Stimulated activated CD4-positive, alpha-beta T cell treated with anti-CD3 and anti-CD28 coated beads, Interleukin-12 subunit alpha, Interleukin-12 subunit beta, amount 100 ng/mL, for 48 hours (primary cell): Measurements from ENCODE around the gene LRFN2.

ENCODE experiments used
- DNase-seq, 3 donors: peaks; one replicate each; pipeline ENCODE4 v3.0.0-alpha.2; 2020; ENCODE audit warnings: low read depth in 2 of 3, low spot score in 1 of 3

The LRFN2 gene

DNA sequence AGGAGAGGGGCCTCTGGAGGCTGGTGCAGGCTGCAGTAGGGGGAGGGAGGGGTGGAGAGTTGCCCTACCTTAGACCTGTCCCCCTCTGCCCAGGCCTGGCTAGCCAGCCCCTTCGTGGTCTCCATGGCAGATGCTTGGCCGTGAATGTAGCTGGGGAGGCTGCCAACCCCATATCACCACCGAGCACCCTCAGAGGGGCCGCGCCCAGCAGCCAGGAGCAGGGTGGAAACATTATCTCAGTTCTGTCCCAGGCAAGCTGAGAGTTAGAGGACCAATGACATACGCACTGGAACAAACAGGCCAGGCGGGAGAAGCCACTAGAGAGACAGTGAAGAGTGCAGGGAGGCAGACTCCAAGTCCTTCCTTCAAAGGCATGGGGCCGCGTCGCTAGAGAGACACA, 66.5 kb downstream of the LRFN2 start:
- no peak for DNase-seq

- no peak for DNase-seq
These were observed 67.1 kb downstream of the LRFN2 start for GRCh38 chr6:40520084-40520483.

DNA sequence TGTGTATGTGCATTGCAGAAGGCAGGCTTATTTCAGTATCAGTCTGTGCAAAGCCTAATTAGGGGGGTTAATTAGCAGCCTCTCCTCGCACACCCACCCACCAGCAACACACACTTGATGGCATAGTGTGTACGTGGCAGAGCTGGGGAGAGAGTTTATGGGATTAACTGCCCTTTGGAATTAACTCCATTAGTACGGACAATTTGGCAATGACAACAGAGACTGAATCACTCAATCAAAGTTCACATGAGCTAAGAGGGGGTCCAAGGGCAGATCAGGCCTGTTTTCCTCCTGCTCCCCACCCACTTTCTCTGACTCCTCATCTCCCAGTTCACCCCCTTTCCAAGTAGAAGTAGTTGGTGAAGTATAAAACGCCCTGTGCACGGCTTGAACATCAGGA, 69.5 kb downstream of the LRFN2 start:
- DNase-seq: no peak

- DNase-seq: no peak
These were observed 70.7 kb downstream of the LRFN2 start for GRCh38 chr6:40516429-40516828.

- DNase-seq: no peak
These were observed 74.8 kb downstream of the LRFN2 start for GRCh38 chr6:40512340-40512739.

DNA sequence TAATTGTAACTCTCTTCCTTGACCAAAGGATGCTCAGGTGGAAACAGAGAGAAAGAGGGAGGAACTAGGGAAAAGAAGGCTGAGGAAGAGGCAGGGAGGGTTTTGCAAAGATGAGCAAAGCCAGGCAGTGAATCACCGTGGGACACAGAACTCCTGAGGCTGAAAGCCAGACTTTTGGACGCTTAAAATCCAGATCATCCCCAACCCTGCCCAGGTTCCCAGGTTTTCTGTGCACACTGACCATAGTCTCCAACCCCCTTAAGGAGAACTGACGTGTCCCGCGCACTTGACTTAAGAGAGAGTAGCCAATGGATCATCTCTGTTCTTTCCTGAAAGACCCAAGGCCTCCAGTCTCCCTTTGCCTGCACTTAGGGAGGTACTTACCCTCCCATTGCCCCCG, 75.3 kb downstream of the LRFN2 start:
- no peak for DNase-seq

- no peak for DNase-seq
These were observed 76.7 kb downstream of the LRFN2 start for GRCh38 chr6:40510442-40510841.

GRCh38 chr6:40509716-40510260, 77.4 kb downstream of the LRFN2 start:
- DNase-seq: no peak

- DNase-seq: no peak
These were observed 78.1 kb downstream of the LRFN2 start for GRCh38 chr6:40509086-40509485.

GRCh38 chr6:40506954-40507353, 80.2 kb downstream of the LRFN2 start:
- no peak for DNase-seq

DNA sequence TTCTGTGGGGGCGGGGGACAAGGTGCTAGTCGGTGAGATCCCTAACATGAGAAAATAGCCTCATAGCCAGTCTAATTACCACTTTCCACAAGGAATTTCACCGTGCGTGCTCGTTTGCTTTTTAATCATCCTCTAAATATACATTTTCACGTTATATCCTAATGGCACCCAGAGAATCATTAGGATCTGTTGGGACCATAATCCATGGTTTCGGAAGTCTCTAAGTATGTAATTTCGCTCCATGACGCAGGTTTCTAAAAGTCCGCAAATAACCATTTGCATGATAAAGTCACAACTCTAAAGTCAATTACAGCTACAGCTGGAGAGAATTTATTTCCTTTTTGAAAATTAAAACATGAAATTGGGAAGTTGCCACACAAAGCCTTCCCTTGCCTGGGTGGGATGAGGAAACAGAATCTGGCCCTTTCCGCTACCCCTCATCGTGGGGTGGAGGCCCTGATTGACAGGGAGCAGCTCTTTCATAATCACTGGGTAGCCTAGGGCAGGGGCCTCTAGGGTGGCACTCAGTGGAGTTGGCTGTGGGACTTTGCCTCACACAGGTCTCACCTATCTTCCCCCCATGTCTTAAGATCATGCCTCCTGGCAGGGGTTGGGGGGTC, 81.9 kb downstream of the LRFN2 start:
- no peak for DNase-seq

- no peak for DNase-seq
These were observed 82.9 kb downstream of the LRFN2 start for GRCh38 chr6:40504274-40504673.

DNA sequence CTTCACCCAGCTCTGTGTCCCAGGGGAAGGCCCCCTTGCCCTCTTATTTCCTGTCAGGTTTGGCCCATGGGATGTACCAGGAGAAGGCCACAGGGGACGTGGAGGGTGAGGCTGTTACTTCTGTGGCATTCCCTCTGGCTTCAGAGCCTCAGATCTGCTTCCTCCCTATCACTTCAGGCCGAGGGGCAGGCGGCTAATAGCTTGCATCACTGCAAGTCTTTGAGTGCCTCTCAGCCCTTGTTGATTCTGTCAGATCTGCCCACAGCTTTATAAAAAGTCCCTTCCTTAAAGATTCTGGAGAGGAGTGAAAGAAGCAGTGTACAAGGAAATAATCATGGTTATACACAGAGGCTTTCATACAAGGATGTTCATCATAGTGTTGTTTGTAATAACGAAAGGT, 86.9 kb downstream of the LRFN2 start:
- DNase-seq: no peak

DNA sequence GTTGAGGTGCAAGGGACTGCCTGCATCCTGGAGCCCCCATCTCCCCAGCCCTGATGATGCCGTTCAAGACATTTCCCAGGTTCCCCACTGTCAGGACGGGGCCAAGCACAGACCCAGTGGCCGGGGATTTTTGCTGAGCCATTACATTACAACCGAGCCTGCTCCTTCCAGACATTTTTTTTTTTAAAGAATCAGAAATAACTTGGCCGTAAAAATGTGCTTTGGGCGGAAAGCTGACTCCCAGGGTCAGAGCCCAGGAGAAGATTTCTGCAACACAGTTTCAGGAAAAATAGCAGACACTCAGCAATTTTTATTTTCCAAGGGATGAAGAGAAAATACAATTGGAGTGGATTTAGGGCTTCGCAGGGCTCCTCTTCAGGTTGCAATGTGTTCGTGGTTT, 87.9 kb downstream of the LRFN2 start:
- DNase-seq: no peak

DNA sequence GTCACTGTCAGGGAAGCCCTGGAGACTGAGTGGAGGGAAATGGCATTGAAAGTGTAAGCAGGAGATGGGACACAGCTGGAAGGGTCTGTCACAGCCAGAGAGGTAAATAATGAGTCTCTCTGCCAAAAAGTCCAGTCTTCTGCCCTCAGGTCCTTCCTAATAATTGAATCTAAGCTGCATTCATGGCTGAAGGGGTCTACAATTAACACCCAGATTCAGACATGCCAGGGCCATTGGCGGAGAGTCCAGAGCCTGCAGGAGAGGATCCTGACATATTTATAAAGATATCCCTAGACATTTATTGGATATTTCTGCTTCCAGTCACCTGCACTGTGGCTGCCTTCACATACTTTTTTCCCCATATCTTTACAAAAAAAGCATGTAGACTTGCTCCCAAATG, 89.0 kb downstream of the LRFN2 start:
- no peak for DNase-seq

GRCh38 chr6:40492187-40492586, 95.0 kb downstream of the LRFN2 start:
- DNase-seq: no peak

- no peak for DNase-seq
These were observed 96.7 kb downstream of the LRFN2 start for GRCh38 chr6:40490508-40490907.

- no peak for DNase-seq
These were observed 97.4 kb downstream of the LRFN2 start for GRCh38 chr6:40489798-40490197.

DNA sequence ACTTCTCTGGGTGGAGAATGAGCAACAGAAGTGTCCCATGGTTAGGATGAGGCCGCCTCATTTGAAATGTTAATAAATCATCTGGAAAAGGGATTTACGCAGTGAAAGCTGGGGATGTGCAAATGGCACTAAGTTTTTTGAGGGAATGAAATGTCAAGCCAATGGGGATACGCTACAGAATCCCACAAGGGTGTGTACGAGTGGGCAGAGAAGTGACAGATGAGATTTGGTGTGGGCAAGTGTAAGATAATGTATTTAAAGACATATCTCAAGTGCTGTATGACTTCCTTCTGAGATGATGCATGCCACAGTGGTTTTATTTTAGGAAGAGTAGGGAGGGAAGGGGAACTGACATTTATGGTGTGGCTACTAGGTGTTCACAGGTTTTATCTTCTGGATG, 100.6 kb downstream of the LRFN2 start:
- DNase-seq: no peak

- no peak for DNase-seq
These were observed 101.4 kb downstream of the LRFN2 start for GRCh38 chr6:40485795-40486194.

DNA sequence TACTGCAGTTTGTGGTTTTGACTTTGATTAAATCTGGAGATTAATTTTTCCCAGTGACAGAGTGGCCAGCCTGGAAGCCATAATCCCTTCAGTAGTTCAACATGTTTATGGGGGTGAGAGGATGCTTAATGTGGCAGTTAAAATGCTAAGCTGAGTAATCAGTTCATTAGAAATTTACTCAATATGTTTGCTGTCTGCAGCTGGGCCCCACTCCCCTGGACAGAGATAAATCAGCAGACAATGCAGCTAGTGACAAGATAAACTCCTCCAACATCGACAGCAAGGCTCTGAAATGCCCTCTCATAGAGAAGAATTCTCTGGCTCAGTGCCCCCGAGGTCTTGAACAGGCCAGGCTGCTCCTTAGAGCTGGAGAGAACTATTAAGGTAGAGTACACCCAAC, 101.9 kb downstream of the LRFN2 start:
- no peak for DNase-seq

DNA sequence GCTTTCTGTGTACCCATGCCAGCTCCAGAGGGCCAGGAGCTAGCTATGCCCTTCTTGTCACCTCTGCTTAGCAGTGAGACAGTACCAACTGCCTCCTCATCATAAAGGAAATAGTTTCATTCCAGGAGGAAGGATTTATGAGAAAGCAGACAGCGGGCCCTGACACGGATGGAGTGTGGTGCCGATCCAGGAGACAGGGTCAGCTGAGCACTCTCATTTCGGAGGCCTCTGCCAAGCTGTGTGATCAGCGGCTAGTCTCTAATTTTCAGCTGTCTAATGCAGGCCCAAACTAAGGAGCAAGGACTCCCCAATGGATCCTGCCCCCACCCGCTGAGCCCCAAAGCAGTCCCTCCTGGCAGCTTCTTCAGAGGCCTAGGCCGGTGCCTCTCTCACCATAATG, 103.1 kb downstream of the LRFN2 start:
- DNase-seq: no peak

GRCh38 chr6:40482532-40482931, 104.6 kb downstream of the LRFN2 start:
- DNase-seq: no peak

DNA sequence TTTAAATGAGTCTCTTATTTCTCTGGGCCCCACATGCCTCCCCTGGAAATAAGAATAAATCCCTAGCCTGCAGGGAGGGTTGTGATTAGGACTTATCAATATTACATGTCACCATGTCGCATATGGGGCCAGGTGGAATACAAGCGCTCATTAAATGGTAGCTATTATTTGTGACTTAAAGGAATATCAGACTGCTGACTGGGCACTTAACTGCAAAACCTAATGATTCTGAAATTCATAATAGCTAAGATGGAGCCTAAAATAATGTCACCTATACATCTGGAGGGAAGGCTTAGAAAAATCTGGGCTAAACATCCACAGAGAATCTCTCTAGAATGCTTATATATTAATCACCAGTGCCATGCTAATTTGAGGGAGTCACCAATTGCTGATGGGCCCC, 106.5 kb downstream of the LRFN2 start:
- DNase-seq: no peak
